HCT116 (cell line): Measurements from ENCODE around the gene MSRB3. TPM values are rescaled to one million over a fixed set of nuclear protein-coding genes. Genes with fewer than 3 reads are reported as not detected.
A peak's percentile ranks its signal among the peaks of the same experiment; 100 is the strongest.

Experiments
- ATAC-seq: fragments of 200-7000 bp; cut with Tn5 transposase; 2 replicates; pipeline ENCODE4 v1.9.1; 2020; ENCODE audit warnings: mild to moderate bottlenecking, moderate library complexity
- BruUV-seq: library from RNA; stranded (reverse); fragments of 400-500 nt; replicated peaks from 2 replicates; lab custom pipeline; 2021; lab: Mats Ljungman, UMichigan
- CTCF ChIA-PET: fragments of 300-600 bp; sonication (Branson Sonifier 250); formaldehyde crosslinking; loops from one replicate; lab custom pipeline; 2021; ENCODE audit warnings: antibody characterized with exemption; lab: Charles Lee
- POLR2A ChIA-PET: fragments of 300-600, 350-600 bp; sonication (Branson Sonifier 250); formaldehyde crosslinking; loops from one replicate; lab custom pipeline; 2021; ENCODE audit warnings: antibody characterized with exemption; lab: Charles Lee
- RAD21 ChIA-PET, 2 experiments: fragments of 300-600 bp; sonication (Branson Sonifier 250); formaldehyde crosslinking; loops; one replicate each; lab custom pipeline; 2023; ENCODE audit warnings: low total read pairs in 2 of 2; ENCODE audit not compliant: uncharacterized antibody in 2 of 2, unreplicated experiment in 2 of 2, low non-redundant PET in 1 of 2; lab: Charles Lee
- DNase-seq: peaks from one replicate; pipeline ENCODE4 v3.0.0-alpha.2; 2010; ENCODE audit warnings: low read depth, low spot score
- H2AFZ ChIP-seq: fragments of 200-600 bp; shearing (Covaris generic), sonication (generic); 2 replicates; pipeline ENCODE4 v1.6.1; 2017; ENCODE audit warnings: low read depth, mixed run types, mixed read lengths, antibody characterized with exemption, low read length; ENCODE audit not compliant: poor library complexity, severe bottlenecking
- H3K27ac ChIP-seq: 2 replicates; pipeline ENCODE4 v1.5.1; 2012; ENCODE audit warnings: low read depth, low read length
- H3K27me3 ChIP-seq: fragments of 200-600 bp; sonication (generic); 2 replicates; pipeline ENCODE4 v1.6.1; 2016; ENCODE audit warnings: mixed run types, low read length, mixed read lengths; ENCODE audit not compliant: insufficient read depth
- H3K36me3 ChIP-seq, 2 experiments: fragments of 200-500 bp in 1 of 2; fragments of 200-600 bp in 1 of 2; sonication (Bioruptor generic) in 1 of 2; sonication (generic) in 1 of 2; 2 replicates each; pipeline versions ENCODE4 v1.5.1 to v1.6.1; 2014 to 2016; ENCODE audit warnings: low read length in 2 of 2, inconsistent platforms in 1 of 2, mixed read lengths in 1 of 2, mixed run types in 1 of 2; ENCODE audit not compliant: insufficient read depth in 2 of 2, control insufficient read depth in 1 of 2
- H3K4me1 ChIP-seq, 2 experiments: fragments of 200-600 bp in 1 of 2; sonication (generic) in 1 of 2; 2 replicates each; pipeline versions ENCODE4 v1.5.1 to v1.6.1; 2012 to 2017; ENCODE audit warnings: low read length in 2 of 2, inconsistent platforms in 1 of 2, mild to moderate bottlenecking in 1 of 2, mixed read lengths in 1 of 2, mixed run types in 1 of 2, moderate library complexity in 1 of 2; ENCODE audit not compliant: insufficient read depth in 2 of 2, control insufficient read depth in 1 of 2
- H3K4me2 ChIP-seq: fragments of 200-600 bp; sonication (generic); 2 replicates; pipeline ENCODE4 v1.6.1; 2017; ENCODE audit warnings: mixed run types, low read length, mixed read lengths
- H3K4me3 ChIP-seq, 2 experiments: fragments of 200-600 bp in 1 of 2; sonication (generic) in 1 of 2; replicated peaks in 1 of 2; 2 replicates each; pipeline ENCODE4 v1.5.1; 2011 to 2016; ENCODE audit warnings: low read length in 2 of 2, control low read depth in 1 of 2, low read depth in 1 of 2, mild to moderate bottlenecking in 1 of 2, mixed read lengths in 1 of 2, mixed run types in 1 of 2
- H3K79me2 ChIP-seq: fragments of 200-600 bp; sonication (generic); 2 replicates; pipeline ENCODE4 v1.6.1; 2017; ENCODE audit warnings: mild to moderate bottlenecking, mixed run types, low read length, moderate library complexity, mixed read lengths; ENCODE audit not compliant: insufficient read depth
- H3K9ac ChIP-seq: fragments of 200-600 bp; sonication (generic); 2 replicates; pipeline ENCODE4 v1.6.1; 2016; ENCODE audit warnings: low read length, mixed read lengths
- H3K9me2 ChIP-seq: fragments of 200-600 bp; sonication (generic), shearing (Covaris generic); 2 replicates; pipeline ENCODE4 v1.6.1; 2017; ENCODE audit warnings: mixed run types, mild to moderate bottlenecking, moderate library complexity; ENCODE audit not compliant: insufficient read depth
- H3K9me3 ChIP-seq, 2 experiments: fragments of 200-500 bp in 1 of 2; fragments of 200-600 bp in 1 of 2; sonication (Bioruptor generic) in 1 of 2; sonication (generic) in 1 of 2; 2 replicates each; pipeline ENCODE4 v1.6.1; 2014 to 2017; ENCODE audit warnings: low read length in 2 of 2, mixed read lengths in 2 of 2, inconsistent platforms in 1 of 2, low read depth in 1 of 2, mild to moderate bottlenecking in 1 of 2, mixed run types in 1 of 2, moderate library complexity in 1 of 2; ENCODE audit not compliant: control insufficient read depth in 1 of 2, insufficient read depth in 1 of 2
- H4K20me1 ChIP-seq: fragments of 200-600 bp; sonication (generic), shearing (Covaris generic); 2 replicates; pipeline ENCODE4 v1.6.1; 2017; ENCODE audit warnings: mixed run types, mild to moderate bottlenecking, moderate library complexity; ENCODE audit not compliant: insufficient read depth
- ATF3 ChIP-seq: IDR thresholded peaks from 2 replicates; pipeline ENCODE4 v1.6.1; 2012
- CBX3 ChIP-seq: IDR thresholded peaks from 2 replicates; pipeline ENCODE4 v1.6.1; 2012; ENCODE audit warnings: low read depth
- EGR1 ChIP-seq: IDR thresholded peaks from 2 replicates; pipeline ENCODE4 v1.6.1; 2012; ENCODE audit warnings: low read depth
- EZH2phosphoT487 ChIP-seq: fragments of 200-600 bp; IDR thresholded peaks from 2 replicates; pipeline ENCODE4 v1.6.1; 2018; ENCODE audit warnings: antibody characterized with exemption, borderline replicate concordance
- JUND ChIP-seq: IDR thresholded peaks from 2 replicates; pipeline ENCODE4 v1.6.1; 2012
- POLR2A ChIP-seq: IDR thresholded peaks from 2 replicates; pipeline ENCODE4 v1.7.0; 2011; ENCODE audit warnings: borderline replicate concordance; ENCODE audit not compliant: insufficient read depth, insufficient read length; ENCODE audit errors: extremely low read depth
- POLR2AphosphoS5 ChIP-seq: IDR thresholded peaks from 2 replicates; pipeline ENCODE4 v1.6.1; 2011; ENCODE audit warnings: mild to moderate bottlenecking, low read depth, low read length, moderate library complexity
- SIN3A ChIP-seq: IDR thresholded peaks from 2 replicates; pipeline ENCODE4 v1.6.1; 2012; ENCODE audit warnings: low read depth
- SRF ChIP-seq: IDR thresholded peaks from 2 replicates; pipeline ENCODE4 v1.6.1; 2012; ENCODE audit warnings: low read depth
- TCF7L2 ChIP-seq: IDR thresholded peaks from 2 replicates; pipeline ENCODE4 v1.7.0; 2011; ENCODE audit warnings: borderline replicate concordance, inconsistent platforms; ENCODE audit not compliant: insufficient read depth, insufficient read length; ENCODE audit errors: extremely low read depth
- YY1 ChIP-seq: IDR thresholded peaks from 2 replicates; pipeline ENCODE4 v1.6.1; 2011; ENCODE audit warnings: low read length, low read depth, moderate library complexity, mild to moderate bottlenecking; ENCODE audit not compliant: insufficient replicate concordance; ENCODE audit errors: extremely low read depth
- ZFX ChIP-seq: fragments of 450-650 bp; IDR thresholded peaks from 2 replicates; pipeline ENCODE4 v1.6.1; 2017
- intact Hi-C: fragments of 100-400 bp; cut with micrococcal nuclease; formaldehyde crosslinking; loops from 2 replicates; pipeline ENCODE4 v1.10.0; 2022
- total RNA-seq: library from RNA; stranded (reverse); gene quantifications from one replicate; pipeline ENCODE4 v1.2.1, GENCODE V29; 2021; ENCODE audit not compliant: unreplicated experiment
- TF ChIP-seq, protein P1 (sequence below): IDR thresholded peaks from 2 replicates; pipeline ENCODE4 v1.6.1; 2011; ENCODE audit warnings: mild to moderate bottlenecking, low read length, moderate library complexity; ENCODE audit not compliant: insufficient replicate concordance; ENCODE audit errors: extremely low read depth

The MSRB3 gene
- total RNA-seq, 1 experiment from 2014 or later = 8.2 TPM

- H3K27me3 ChIP-seq = no peaks in the 10 kb centered on the region
- no peaks in the 10 kb centered on the region; the same call in 1 of the 2 replicates for H3K9me2 ChIP-seq
- no peak overlapping the region for H3K9ac ChIP-seq
- DNase-seq (no peak), ATAC-seq (no peak)
- no peak overlapping the region for H3K4me2 ChIP-seq
- no peaks in the 10 kb centered on the region for H4K20me1 ChIP-seq
- no peak for TF ChIP-seq JUND
- no peak for TF ChIP-seq CBX3
- TF ChIP-seq ZFX = no peak
- TF ChIP-seq SIN3A = no peak
- no peak for TF ChIP-seq POLR2AphosphoS5
- TF ChIP-seq EZH2phosphoT487 = no peak
- TF ChIP-seq YY1 = no peak
- no peak for TF ChIP-seq POLR2A
- no peak for TF ChIP-seq SRF
- TF ChIP-seq, protein P1, sequence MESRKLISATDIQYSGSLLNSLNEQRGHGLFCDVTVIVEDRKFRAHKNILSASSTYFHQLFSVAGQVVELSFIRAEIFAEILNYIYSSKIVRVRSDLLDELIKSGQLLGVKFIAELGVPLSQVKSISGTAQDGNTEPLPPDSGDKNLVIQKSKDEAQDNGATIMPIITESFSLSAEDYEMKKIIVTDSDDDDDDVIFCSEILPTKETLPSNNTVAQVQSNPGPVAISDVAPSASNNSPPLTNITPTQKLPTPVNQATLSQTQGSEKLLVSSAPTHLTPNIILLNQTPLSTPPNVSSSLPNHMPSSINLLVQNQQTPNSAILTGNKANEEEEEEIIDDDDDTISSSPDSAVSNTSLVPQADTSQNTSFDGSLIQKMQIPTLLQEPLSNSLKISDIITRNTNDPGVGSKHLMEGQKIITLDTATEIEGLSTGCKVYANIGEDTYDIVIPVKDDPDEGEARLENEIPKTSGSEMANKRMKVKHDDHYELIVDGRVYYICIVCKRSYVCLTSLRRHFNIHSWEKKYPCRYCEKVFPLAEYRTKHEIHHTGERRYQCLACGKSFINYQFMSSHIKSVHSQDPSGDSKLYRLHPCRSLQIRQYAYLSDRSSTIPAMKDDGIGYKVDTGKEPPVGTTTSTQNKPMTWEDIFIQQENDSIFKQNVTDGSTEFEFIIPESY = no peak
- no peak for TF ChIP-seq ATF3
- TF ChIP-seq EGR1 = no peak
- no peak for TF ChIP-seq TCF7L2
- H3K27ac ChIP-seq = no peak overlapping the region
- H3K36me3 ChIP-seq = no peaks in the 10 kb centered on the region; a peak in 1 of 4 replicates
- no peak overlapping the region for H3K4me3 ChIP-seq
- intact Hi-C loops = no loop called here
- CTCF ChIA-PET = interaction anchor here (1.4 kb wide), 1 partner anchor 14 kb away, joined by 3 read pairs; no protein-coding TSS in a partner anchor
- RAD21 ChIA-PET = no interaction called here
- POLR2A ChIA-PET = no interaction called here
- H3K79me2 ChIP-seq = no peaks in the 10 kb centered on the region
- peaks cover 14 to 71% of the 10 kb centered on the region in 2 experiments for H3K4me1 ChIP-seq
- BruUV-seq = no TSS peak
- peak overlapping the region; percentile 27 for H2AFZ ChIP-seq
- no peaks in the 10 kb centered on the region; a peak in 2 of 4 replicates for H3K9me3 ChIP-seq
Measured at GRCh38 chr12:65444996-65445395, 166.5 kb downstream of the MSRB3 start.
